SK-N-MC (cell line): Measurements from ENCODE around the gene AK3.

ENCODE experiments used
- DNase-seq: peaks from one replicate; pipeline ENCODE4 v3.0.0-alpha.2; 2011; ENCODE audit warnings: low read depth, low spot score
- H3K27ac ChIP-seq: fragments of 200-600 bp; sonication (generic); 2 replicates; pipeline ENCODE4 v1.5.1; 2016; ENCODE audit warnings: mixed run types
- H3K36me3 ChIP-seq: fragments of 200-600 bp; sonication (generic); 2 replicates; pipeline ENCODE4 v1.6.1; 2017; ENCODE audit warnings: antibody characterized with exemption, low read length, mixed read lengths; ENCODE audit not compliant: insufficient read depth
- H3K4me3 ChIP-seq: fragments of 200-600 bp; sonication (generic); 2 replicates; pipeline ENCODE4 v1.5.1; 2016
- H3K9ac ChIP-seq: fragments of 200-600 bp; sonication (generic); 2 replicates; pipeline ENCODE4 v1.8.0; 2017; ENCODE audit warnings: mixed run types, mixed read lengths; ENCODE audit not compliant: insufficient read length
- H3K9me3 ChIP-seq: fragments of 200-600 bp; sonication (generic); 2 replicates; pipeline ENCODE4 v1.6.1; 2017; ENCODE audit warnings: low read depth, mild to moderate bottlenecking, antibody characterized with exemption, low read length, moderate library complexity, mixed read lengths
- EZH2 ChIP-seq: fragments of 200-600 bp; sonication (generic); IDR thresholded peaks from one replicate; pipeline ENCODE4 v1.6.1; 2017; ENCODE audit warnings: antibody characterized with exemption
- FOXP2 ChIP-seq: optimal IDR thresholded peaks from 2 replicates; pipeline ENCODE3; 2011; ENCODE audit warnings: mild to moderate bottlenecking, moderate library complexity; ENCODE audit not compliant: insufficient read depth; ENCODE audit errors: extremely low read length, control extremely low read depth
- POLR2AphosphoS5 ChIP-seq: IDR thresholded peaks from 2 replicates; pipeline ENCODE4 v1.6.1; 2012; ENCODE audit warnings: mild to moderate bottlenecking, low read depth, low read length, borderline replicate concordance

The AK3 gene

GRCh38 chr9:4774209-4774608, 33.2 kb upstream of the AK3 start:
- H3K9me3 ChIP-seq = no peaks in the 10 kb centered on the region
- DNase-seq = no peak
- TF ChIP-seq EZH2 = no peak
- TF ChIP-seq POLR2AphosphoS5 = no peak
- no peaks in the 10 kb centered on the region for H3K36me3 ChIP-seq
- no peak overlapping the region for H3K9ac ChIP-seq
- no peak overlapping the region for H3K27ac ChIP-seq
- H3K4me3 ChIP-seq = no peak overlapping the region

GRCh38 chr9:4771788-4772187, 30.8 kb upstream of the AK3 start:
- Histone ChIP-seq H3K4me3 (no peak overlapping the region), H3K36me3 (no peaks in the 10 kb centered on the region), H3K27ac (no peak overlapping the region), H3K9me3 (no peaks in the 10 kb centered on the region), H3K9ac (no peak overlapping the region)
- DNase-seq = no peak
- no peak for TF ChIP-seq EZH2
- TF ChIP-seq POLR2AphosphoS5 = no peak
- no peak for TF ChIP-seq FOXP2

- no peak for DNase-seq
- Histone ChIP-seq H3K36me3 (no peaks in the 10 kb centered on the region), H3K27ac (no peak overlapping the region), H3K4me3 (no peak overlapping the region), H3K9ac (no peak overlapping the region), H3K9me3 (no peaks in the 10 kb centered on the region)
- TF ChIP-seq EZH2 (no peak), FOXP2 (no peak), POLR2AphosphoS5 (no peak)
These were observed 28.5 kb upstream of the AK3 start for GRCh38 chr9:4769321-4770080.

GRCh38 chr9:4768681-4769080, 27.7 kb upstream of the AK3 start:
- Histone ChIP-seq H3K9me3 (no peaks in the 10 kb centered on the region), H3K9ac (no peak overlapping the region), H3K27ac (no peak overlapping the region), H3K36me3 (no peaks in the 10 kb centered on the region), H3K4me3 (no peak overlapping the region)
- no peak for DNase-seq
- TF ChIP-seq EZH2 (no peak), POLR2AphosphoS5 (no peak), FOXP2 (no peak)

GRCh38 chr9:4764033-4764432, 23.0 kb upstream of the AK3 start:
- no peak for DNase-seq

GRCh38 chr9:4762886-4763541, 22.0 kb upstream of the AK3 start:
- Histone ChIP-seq H3K27ac (no peak overlapping the region), H3K9me3 (no peaks in the 10 kb centered on the region), H3K36me3 (no peaks in the 10 kb centered on the region), H3K9ac (no peak overlapping the region), H3K4me3 (peak overlapping the region; percentile 40; the same call in 1 of the 2 replicates)
- no peak for DNase-seq
- TF ChIP-seq EZH2 (no peak), POLR2AphosphoS5 (no peak), FOXP2 (no peak)

More at GRCh38 chr9:4764033-4764432, 23.0 kb upstream of the AK3 start:
- Histone ChIP-seq H3K4me3 (no peak overlapping the region), H3K9ac (no peak overlapping the region), H3K9me3 (no peaks in the 10 kb centered on the region), H3K36me3 (no peaks in the 10 kb centered on the region), H3K27ac (no peak overlapping the region)
- no peak for TF ChIP-seq FOXP2
- no peak for TF ChIP-seq POLR2AphosphoS5
- no peak for TF ChIP-seq EZH2

- peak; percentile 57 for DNase-seq
- TF ChIP-seq EZH2 (no peak), POLR2AphosphoS5 (no peak), FOXP2 (no peak)
- no peaks in the 10 kb centered on the region for H3K36me3 ChIP-seq
- no peaks in the 10 kb centered on the region for H3K9me3 ChIP-seq
- H3K27ac ChIP-seq = no peak overlapping the region
- peak overlapping the region; percentile 40; the same call in 1 of the 2 replicates for H3K4me3 ChIP-seq
- no peak overlapping the region for H3K9ac ChIP-seq
These were observed 21.3 kb upstream of the AK3 start for GRCh38 chr9:4762108-4762885.

GRCh38 chr9:4760122-4760521, 19.1 kb upstream of the AK3 start:
- Histone ChIP-seq H3K4me3 (no peak overlapping the region), H3K9ac (no peak overlapping the region), H3K27ac (no peak overlapping the region), H3K9me3 (no peaks in the 10 kb centered on the region), H3K36me3 (no peaks in the 10 kb centered on the region)
- TF ChIP-seq EZH2 = no peak
- TF ChIP-seq POLR2AphosphoS5 = no peak
- TF ChIP-seq FOXP2 = no peak
- DNase-seq = no peak
